Nephron progenitor cell (in vitro differentiated cells): ENCODE data around the gene PNLIPRP1.

Experiments used
- DNase-seq: peaks from one replicate; pipeline ENCODE4 v3.0.0; 2021
- H3K27ac Mint-ChIP-seq: 2 replicates; pipeline ENCODE4 v1.8.0; 2021; ENCODE audit warnings: mild to moderate bottlenecking, moderate library complexity, mixed read lengths
- H3K27me3 Mint-ChIP-seq: 2 replicates; pipeline ENCODE4 v1.8.0; 2021; ENCODE audit warnings: mild to moderate bottlenecking, low read depth, mixed read lengths; ENCODE audit not compliant: poor library complexity
- H3K36me3 Mint-ChIP-seq: 2 replicates; pipeline ENCODE4 v1.8.0; 2021; ENCODE audit warnings: low read depth, mixed read lengths
- H3K4me1 Mint-ChIP-seq: 2 replicates; pipeline ENCODE4 v1.8.0; 2021; ENCODE audit warnings: mixed read lengths
- H3K4me3 Mint-ChIP-seq: 2 replicates; pipeline ENCODE4 v1.8.0; 2021; ENCODE audit warnings: mild to moderate bottlenecking, moderate library complexity, mixed read lengths
- H3K9me3 Mint-ChIP-seq: 2 replicates; pipeline ENCODE4 v1.8.0; 2021; ENCODE audit warnings: mild to moderate bottlenecking, moderate library complexity, mixed read lengths
- TF ChIP-seq, protein P1 (sequence below): fragments of 200-600 bp; sonication (generic); IDR thresholded peaks from 2 replicates; pipeline ENCODE4 v1.5.0; 2021; ENCODE audit warnings: antibody characterized with exemption

The PNLIPRP1 gene

DNA sequence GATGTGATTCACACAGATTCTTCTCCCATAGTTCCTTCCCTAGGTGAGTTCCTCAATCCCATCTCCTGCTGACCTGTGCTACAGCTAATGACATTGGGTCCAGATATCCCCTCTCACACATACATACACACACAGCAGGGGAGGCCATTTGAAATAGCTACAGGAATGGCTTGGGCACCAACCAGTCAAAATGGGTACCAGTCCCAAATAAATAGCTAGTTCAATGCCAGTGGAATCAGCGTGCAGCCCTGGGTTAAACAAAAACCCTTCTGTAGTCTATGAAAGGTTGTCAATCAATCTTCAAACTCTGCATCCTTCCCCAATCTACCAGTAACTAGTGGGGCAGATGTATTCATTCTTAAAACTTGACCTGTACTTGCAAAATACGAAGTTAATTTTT, 39.3 kb downstream of the PNLIPRP1 start:
- Mint-ChIP-seq H3K4me3 (no peak overlapping the region), H3K9me3 (no peaks in the 10 kb centered on the region), H3K36me3 (no peaks in the 10 kb centered on the region), H3K27me3 (peaks cover 28% of the 10 kb centered on the region), H3K4me1 (no peaks in the 10 kb centered on the region), H3K27ac (no peak overlapping the region)
- DNase-seq, result no peak
- TF ChIP-seq, protein P1, sequence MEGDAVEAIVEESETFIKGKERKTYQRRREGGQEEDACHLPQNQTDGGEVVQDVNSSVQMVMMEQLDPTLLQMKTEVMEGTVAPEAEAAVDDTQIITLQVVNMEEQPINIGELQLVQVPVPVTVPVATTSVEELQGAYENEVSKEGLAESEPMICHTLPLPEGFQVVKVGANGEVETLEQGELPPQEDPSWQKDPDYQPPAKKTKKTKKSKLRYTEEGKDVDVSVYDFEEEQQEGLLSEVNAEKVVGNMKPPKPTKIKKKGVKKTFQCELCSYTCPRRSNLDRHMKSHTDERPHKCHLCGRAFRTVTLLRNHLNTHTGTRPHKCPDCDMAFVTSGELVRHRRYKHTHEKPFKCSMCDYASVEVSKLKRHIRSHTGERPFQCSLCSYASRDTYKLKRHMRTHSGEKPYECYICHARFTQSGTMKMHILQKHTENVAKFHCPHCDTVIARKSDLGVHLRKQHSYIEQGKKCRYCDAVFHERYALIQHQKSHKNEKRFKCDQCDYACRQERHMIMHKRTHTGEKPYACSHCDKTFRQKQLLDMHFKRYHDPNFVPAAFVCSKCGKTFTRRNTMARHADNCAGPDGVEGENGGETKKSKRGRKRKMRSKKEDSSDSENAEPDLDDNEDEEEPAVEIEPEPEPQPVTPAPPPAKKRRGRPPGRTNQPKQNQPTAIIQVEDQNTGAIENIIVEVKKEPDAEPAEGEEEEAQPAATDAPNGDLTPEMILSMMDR, result no peak

- H3K9me3 Mint-ChIP-seq, result no peaks in the 10 kb centered on the region
- no peaks in the 10 kb centered on the region for H3K36me3 Mint-ChIP-seq
- H3K27me3 Mint-ChIP-seq, result peaks cover 18% of the 10 kb centered on the region
- TF ChIP-seq, protein P1, result no peak
- no peaks in the 10 kb centered on the region for H3K4me1 Mint-ChIP-seq
- no peak overlapping the region for H3K4me3 Mint-ChIP-seq
- DNase-seq, result no peak
- H3K27ac Mint-ChIP-seq, result no peak overlapping the region
These were observed 41.1 kb downstream of the PNLIPRP1 start for GRCh38 chr10:116631871-116632295.

GRCh38 chr10:116632596-116633215, 41.9 kb downstream of the PNLIPRP1 start:
- TF ChIP-seq, protein P1, result no peak
- no peaks in the 10 kb centered on the region for H3K36me3 Mint-ChIP-seq
- no peaks in the 10 kb centered on the region for H3K4me1 Mint-ChIP-seq
- no peak for DNase-seq
- H3K27me3 Mint-ChIP-seq, result peaks cover 14% of the 10 kb centered on the region
- H3K4me3 Mint-ChIP-seq, result no peak overlapping the region
- H3K9me3 Mint-ChIP-seq, result no peaks in the 10 kb centered on the region
- no peak overlapping the region for H3K27ac Mint-ChIP-seq

DNA sequence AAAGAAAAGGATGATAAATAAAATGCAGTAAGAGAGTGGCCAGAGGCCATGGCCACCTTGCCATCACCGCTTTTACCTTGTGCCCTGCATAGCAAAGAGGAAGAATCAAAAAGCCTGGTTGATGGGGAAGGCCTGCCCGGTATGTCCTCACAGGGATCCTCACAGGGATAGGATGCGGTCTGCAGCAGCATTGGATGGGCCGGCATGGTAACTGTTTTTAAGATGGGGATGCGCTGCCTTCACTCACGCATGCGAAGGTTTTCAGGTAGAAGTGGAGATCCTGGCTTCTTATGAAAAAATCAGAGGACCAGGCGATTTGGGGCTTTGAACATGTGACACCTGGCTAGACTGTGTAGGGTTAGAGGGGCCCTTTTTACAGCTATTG, 42.4 kb downstream of the PNLIPRP1 start:
- Mint-ChIP-seq H3K9me3 (no peaks in the 10 kb centered on the region), H3K27me3 (peaks cover 14% of the 10 kb centered on the region), H3K27ac (no peak overlapping the region), H3K36me3 (no peaks in the 10 kb centered on the region), H3K4me1 (no peaks in the 10 kb centered on the region), H3K4me3 (no peak overlapping the region)
- TF ChIP-seq, protein P1, result no peak
- DNase-seq, result no peak

- H3K36me3 Mint-ChIP-seq, result no peaks in the 10 kb centered on the region
- no peak overlapping the region for H3K4me3 Mint-ChIP-seq
- no peak for DNase-seq
These were observed 43.6 kb downstream of the PNLIPRP1 start for GRCh38 chr10:116634126-116634975.

More at GRCh38 chr10:116634126-116634975, 43.6 kb downstream of the PNLIPRP1 start:
- H3K27me3 Mint-ChIP-seq, result peaks cover 13% of the 10 kb centered on the region
- no peaks in the 10 kb centered on the region for H3K4me1 Mint-ChIP-seq
- no peaks in the 10 kb centered on the region for H3K9me3 Mint-ChIP-seq
- TF ChIP-seq, protein P1, result no peak
- no peak overlapping the region for H3K27ac Mint-ChIP-seq
